IPS DF 4.7 (cell line): ENCODE results near the gene OR2J2.
"Not testable (repeated sequence)": the region's sequence is repeated elsewhere in the genome, so short reads cannot be mapped to it uniquely, and the experiment has no call there.

ENCODE experiments used
- DNase-seq: peaks from one replicate; pipeline ENCODE4 v3.0.0-alpha.2; 2013; ENCODE audit warnings: low spot score; ENCODE audit errors: extremely low read depth

OR2J2 gene

DNA sequence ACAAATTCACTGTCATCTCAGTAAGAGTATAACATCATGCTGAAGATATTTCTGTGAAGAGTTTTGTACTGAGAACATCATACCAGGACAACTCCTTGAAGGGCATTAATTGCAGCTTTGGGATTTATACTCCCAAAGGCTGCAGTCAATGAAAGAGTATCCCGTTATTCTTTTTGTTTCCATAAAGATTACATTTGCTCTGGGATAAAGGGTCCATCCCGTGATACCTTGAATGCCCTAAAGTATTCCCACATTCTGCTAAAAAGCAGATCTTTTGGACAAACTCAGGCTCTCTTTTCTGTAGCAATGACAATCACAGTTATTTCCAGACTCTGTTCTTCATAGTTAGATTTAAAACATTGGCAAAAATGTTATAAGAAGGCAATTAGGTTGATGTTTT is at the start of gene OR2J2:
TSS of gene OR2J2 (plus strand) at position 301 of the 400 bp plus-strand sequence. CDS start 2,729 bp downstream, outside the sequence.
- DNase-seq, result not testable (repeated sequence)

DNA sequence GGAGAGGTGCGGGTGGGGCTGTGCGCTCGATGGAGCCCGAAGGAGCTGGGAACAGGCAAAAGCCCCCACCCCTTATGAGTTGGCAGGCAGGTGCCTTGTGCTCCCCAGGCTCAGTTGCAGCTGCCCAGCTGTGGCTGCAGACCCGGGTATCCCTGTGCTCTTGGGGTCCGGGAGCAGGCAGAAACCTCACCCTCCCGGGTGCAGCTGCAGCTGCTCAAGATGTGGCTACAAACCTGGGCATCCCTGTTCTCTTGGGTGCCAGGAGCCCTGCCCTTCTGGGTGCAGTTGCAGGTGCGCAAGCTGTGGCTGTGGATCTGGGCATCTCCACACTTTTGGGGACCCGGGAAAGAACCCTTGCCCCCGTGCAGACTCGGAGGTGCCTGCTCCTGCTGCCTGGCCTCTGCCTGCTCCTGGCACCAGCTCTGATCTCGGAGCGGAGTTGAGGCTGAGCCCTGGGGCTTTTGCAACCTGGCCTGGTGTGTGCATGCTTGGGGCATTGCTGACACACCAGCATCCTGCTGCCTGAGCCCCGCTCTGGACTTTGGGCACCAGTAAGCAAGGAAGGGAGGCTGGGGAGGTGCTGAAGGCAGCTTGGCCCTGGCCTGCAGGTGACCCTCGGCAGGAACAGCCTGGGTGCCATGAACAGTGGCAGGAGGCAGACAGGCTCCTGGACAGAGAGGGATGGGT is 41.2 kb upstream of the OR2J2 start:
- no peak for DNase-seq

DNA sequence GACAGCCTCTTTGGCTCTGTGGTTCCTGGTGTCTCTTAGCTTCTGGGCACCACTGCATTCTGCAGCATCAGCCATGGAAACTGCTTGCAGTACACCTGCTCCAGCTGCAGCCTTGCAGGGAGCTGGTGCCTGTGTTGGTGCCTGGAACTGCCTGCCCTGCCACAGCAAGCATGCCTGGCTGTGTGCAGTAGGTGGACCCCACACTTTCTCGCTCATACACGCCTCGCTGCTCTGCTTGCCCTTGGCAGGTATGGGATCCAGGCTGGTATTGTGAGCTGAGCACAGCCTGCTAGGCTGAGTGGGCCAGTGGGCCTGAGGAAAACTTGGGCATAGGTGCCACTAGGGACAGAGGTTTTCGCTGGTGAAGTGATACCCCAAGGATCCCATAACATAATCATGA is 40.1 kb upstream of the OR2J2 start:
- DNase-seq, result no peak

DNA sequence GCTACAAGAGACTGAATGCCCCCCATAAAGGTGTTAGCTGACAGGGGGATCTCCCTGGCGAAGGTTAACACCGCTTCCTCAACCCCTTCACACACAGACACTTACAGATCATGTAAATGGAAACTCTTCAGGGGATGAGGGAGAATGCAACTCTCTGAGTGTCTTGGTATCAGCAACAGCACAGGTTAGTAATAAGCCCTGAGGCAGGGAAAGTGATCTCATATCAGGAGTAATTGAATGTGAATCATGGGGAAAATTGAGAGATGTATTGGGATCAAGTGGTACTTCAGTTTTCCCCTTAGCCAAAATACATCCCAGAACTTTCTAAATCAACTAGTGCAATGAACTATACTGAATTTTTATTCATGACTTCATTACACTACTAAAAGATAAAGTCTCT is 39.0 kb upstream of the OR2J2 start:
- no peak for DNase-seq

DNA sequence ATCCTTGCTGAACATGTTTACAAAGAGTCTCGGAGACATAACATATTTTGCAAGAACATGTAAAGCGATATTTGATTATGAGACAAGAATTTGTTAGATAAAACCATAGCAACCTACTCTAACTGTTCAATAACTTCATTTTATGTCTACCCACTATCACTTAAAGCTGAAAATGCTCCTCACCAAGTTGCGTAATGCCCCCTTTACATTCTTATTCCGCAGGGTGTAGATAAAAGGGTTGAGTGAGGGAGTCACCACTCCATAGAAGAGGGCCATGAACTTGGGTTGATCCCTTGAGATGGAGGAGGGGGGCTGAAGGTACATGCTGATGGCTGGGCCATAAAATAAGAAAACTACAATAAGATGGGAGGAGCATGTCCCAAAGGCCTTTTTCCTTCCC is 33.0 kb upstream of the OR2J2 start:
- no peak for DNase-seq

DNA sequence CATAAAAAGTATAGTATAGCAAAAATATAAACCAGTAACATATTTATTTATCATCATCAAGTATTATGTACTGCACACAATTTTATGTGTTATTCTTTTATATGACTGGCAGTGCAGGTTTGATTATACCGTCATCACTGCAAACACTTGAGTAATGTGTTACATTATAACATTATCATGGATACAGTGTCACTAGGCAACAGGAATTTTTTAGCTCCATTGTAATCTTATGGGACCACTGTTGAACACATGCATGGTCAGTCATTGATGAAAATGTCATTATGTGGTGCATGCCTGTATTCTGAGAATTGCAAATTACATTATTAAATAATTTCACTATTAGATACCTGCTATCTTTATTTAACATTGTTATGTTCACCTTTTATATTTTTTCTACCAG is 29.1 kb upstream of the OR2J2 start:
- no peak for DNase-seq

DNA sequence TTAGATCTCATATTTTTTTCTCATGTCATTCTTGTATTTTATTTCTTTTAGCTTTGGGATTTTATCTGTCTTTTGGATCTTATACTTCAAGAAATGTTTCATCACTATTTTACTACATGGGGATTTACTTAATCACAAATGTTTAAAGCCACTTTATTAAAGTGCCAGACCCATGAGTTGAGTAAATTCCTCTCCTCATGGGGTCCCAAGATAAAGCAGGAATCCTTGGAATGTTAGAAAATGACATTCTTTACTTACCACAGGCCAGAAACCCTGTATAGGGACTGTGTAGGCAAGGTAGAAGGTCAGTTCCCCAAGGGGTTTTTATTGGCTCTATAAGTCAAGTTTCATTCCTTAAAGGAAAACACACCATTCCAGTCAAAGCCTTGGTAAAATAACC is 28.4 kb upstream of the OR2J2 start:
- DNase-seq, result no peak

DNA sequence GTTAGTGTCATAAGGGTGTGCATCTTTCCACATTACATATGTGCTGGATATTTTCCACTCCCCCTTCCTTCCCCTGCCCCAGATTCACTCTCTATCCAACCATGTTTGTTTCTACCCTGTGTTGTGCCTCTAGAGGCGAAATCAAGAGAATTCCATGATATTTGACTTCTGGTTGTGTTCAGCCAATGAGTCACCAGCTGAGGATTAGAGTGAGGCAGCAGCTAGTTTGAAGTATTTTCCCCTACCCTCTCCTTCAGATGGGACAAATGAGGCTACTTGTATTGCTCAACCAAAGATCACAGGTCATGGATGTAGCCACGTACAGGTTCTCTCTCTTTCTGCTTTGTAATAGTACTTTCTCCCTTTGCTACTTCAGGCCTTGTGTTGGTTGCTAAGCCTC is 24.5 kb upstream of the OR2J2 start:
- no peak for DNase-seq

DNA sequence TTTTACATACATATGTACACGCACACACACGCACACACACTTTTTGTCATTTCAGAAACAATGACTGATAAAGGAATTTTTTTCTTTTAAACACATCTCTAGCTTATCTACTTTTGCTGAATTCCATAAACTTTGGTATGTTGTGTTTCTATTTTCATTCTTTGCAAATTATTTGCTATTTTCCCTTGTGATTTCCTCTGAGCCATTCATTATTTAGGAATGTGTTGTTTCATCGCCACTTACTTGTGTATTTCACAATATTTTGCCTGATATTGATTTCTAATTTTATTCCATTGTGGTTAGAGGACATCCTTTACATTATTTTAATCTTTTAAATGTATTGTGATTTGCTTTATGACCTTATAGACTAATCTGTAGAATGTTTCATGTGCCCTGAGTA is 23.6 kb upstream of the OR2J2 start:
- no peak for DNase-seq

DNA sequence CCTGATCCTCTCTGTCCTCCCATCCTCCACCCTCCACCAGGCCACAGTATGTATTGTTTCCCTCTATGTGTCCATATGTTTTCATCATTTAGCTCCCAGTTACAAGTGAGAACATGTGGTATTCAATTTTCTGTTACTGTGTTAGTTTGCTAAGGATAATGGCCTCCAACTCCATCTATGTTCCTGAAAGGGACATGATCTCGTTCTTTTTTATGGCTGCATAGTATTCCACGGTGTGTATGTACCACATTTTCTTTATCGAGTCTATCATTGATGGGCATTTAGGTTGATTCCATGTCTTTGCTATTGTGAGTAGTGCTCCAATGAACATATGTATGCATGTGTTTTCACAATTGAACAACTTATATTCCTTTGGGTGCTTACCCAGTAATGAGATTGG is 21.3 kb upstream of the OR2J2 start:
- not testable (repeated sequence) for DNase-seq

DNA sequence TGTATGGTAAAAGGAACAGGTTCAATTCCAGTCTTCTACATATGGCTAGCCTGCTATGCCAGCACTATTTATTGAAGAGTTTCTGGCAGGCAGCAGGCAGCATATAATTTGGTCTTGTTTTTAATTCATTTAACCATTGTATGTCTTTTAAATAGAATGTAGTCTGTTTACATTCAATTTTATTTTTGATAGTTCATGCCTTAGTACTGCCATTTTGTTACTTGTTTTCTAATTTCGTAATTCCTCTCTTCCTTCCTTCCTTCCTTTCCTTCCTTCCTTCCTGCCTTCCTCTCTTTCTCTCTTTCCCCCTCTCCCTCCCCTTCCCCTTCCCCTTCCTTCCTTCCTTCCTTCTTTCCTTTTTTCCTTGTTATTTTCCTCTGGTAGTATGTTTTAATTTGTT is 17.6 kb upstream of the OR2J2 start:
- no peak for DNase-seq

DNA sequence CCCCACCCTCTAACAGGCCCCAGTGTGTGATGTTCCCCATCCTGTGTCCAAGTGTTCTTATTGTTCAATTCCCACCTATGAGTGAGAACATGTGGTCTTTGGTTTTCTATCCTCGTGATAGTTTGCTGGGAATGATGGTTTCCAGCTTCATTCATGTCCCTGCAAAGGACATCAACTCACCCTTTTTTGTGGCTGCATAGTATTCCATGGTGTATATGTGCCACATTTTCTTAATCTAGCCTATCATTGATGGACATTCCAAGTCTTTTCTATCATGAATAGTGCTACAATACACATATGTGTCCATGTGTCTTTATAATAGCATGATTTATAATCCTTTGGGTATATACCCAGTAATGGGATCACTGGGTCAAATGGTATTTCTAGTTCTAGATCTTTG is 15.5 kb upstream of the OR2J2 start:
- DNase-seq, result not testable (repeated sequence)

DNA sequence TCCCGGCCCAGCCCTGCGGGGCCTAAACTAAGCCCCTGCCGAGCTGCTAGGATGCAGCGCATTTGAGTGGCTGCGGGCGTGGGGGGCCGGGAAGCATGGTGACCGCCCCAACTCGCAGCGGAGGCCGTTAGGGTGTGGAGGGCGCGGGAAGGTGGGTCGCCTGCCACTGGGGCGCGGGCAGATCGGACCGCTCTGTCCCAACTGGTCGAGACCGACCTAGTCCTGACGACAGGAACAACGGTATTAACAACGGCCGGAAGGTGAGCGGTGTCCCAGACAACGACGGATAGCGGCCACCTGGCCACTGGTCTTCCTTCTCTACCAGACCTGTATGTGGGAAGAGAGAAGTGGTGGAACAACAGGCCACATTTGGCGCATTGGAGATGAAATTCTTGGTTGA is 10.8 kb upstream of the OR2J2 start:
- DNase-seq, result not testable (repeated sequence)

DNA sequence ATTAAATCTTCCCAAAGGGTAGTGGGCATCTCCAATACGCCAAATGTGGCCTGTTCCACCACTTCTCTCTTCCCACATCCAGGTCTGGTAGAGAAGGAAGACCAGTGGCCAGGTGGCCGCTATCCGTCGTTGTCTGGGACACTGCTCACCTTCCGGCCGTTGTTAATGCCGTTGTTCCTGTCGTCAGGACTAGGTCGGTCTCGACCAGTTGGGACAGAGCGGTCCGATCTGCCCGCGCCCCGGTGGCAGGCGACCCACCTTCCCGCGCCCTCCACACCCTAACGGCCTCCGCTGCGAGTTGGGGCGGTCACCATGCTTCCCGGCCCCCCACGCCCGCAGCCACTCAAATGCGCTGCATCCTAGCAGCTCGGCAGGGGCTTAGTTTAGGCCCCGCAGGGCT is 5.1 kb upstream of the OR2J2 start:
- not testable (repeated sequence) for DNase-seq

DNA sequence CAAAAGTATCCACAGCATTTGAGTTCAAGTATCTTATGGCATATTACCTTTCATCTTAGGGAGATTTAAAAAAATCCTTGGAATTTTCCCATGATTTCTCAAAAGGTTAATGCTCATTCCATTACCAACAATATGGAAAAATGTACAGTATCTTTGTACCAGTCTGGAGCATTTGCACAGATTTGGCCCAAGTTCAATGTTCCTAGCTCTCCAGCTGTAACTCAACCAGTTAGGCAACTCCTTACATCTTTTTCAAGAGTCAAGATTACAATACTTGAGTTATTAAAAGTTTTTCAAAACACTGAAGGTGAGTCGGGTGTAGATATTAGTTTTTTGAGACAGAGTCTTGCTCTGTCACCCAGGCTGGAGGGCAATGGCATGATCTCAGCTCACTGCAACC is 1.0 kb downstream of the OR2J2 start:
- DNase-seq, result no peak

DNA sequence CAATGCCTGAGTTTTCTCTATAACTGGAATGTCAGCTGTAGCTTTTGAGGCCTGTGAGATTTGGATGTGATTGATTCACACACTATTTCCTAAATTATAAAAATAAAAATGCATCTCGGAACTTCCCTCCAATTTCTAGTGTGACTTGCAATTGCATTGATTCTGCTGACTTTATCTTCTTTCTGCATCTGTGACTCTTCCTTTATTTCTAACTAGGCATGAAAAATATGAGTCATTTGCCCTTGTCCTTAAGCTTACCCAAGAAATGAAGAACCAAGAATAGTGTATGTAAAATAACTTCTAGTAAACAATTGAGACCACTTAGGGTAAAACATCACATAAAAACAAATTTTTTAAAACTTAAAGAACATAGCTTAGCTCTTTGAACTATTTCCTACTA is 12.9 kb downstream of the OR2J2 start:
- DNase-seq, result no peak

DNA sequence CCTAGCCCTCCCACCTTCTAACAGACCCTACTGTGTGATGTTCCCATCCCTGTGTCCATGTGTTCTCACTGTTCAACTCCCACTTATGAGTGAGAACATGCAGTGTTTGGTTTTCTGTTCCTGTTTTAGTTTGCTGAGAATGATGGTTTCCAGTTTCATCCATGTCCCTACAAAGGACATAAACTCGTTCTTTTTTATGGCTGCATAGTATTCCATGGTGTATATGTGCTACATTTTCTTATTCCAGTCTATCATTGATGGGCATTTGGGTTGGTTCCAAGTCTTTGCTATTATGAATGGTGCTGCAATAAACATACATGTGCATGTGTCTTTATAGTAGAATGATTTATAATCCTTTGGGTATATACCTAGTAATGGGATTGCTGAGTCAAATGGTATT is 18.0 kb downstream of the OR2J2 start:
- DNase-seq, result not testable (repeated sequence)

DNA sequence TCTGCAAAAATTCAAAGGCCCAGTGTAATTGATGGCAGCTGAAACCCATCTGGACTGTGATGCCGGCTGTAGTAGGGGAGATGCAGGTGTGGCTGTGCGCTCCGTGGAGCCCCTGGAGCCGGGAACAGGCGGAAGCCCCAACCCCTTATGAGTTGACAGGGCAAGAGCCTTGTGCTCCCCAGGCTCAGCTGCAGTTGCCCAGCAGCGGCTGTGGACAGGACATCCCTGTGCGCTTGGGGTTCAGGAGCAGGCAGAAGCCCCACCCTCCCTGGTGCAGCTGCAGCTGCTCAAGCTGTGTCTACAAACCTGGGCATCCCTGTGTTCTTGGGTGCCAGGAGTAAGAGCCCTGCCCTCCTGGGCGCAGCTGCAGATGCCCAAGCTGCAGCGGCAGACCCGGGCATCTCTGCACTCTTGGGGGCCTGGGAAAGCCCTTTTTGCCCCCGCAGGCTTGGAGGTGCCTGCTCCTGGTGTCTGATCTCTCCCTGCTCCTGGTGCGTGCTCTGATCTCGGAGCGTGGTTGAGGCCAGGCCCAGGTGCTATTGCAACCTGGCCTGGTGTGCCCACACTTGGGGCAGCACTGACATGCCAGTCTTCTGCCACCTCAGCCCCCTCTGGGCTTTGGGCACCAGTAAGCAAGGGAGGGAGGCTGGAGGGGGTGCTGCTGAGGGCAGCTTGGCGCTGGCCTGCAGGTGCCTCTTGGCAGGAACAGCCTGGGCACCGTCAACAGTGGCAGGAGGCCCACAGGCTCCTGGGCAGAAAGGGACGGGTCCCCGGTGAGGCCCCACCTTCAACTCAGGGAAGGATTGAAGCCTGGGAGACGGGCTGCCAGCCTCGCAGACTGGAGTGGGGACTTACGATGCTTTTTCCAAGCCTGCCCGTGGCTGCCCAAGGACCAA is 30.3 kb downstream of the OR2J2 start:
- DNase-seq, result no peak

DNA sequence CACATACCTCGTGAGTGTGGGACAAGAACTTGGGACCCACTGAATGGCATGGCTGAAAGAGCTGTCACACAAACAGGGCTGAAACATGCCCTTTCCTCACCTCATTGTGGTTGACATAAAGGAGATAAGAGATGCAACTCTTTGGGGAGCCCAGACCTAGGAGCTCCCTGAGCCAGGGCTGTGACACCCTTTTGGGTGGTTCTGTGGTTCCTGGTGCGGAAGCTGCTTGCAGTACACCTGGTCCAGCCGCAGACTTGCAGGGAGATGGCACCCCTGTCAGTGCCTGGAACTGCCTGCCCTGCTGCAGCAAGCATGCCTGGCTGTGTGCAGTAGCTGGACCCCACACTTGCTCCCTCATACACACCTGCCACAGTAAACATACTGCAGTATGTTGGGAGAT is 31.3 kb downstream of the OR2J2 start:
- DNase-seq, result no peak

DNA sequence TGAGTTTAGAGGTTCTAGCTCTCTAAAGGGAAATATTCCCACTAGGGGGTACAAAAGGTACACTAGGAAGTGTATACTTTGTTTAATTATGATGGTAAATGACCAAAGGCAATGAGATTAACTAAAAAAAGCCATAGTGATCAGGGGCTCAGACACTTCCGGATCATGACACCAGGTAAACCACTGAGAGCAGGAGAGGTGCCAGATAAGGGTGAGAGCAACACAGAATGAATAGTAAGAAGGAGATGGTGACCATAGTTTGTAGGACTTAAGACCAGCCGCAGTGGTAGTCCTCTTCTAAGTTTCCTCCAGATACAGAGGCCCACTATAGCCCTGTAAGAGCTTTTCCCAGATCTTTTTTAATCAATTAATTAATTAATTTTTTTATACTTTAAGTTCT is 40.8 kb downstream of the OR2J2 start:
- DNase-seq, result no peak

DNA sequence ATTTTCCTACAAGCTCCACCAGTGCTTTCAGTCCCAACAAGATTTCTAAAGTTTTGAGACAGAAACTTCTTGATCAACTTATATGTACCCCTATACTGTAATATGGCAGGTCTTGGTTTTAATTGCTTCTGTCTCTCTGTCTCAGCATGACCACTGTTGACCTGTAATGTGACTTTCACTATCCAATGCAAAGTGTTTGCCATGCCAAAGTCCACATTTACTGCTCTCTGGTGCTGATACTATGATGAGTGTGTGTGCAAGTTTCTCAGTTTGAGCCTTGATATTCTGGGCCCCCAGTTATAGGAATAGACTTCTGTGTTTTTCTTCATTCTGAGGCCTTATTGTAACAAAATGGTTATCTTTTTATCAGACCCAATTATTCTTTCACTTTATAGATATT is 45.8 kb downstream of the OR2J2 start:
- DNase-seq, result no peak

DNA sequence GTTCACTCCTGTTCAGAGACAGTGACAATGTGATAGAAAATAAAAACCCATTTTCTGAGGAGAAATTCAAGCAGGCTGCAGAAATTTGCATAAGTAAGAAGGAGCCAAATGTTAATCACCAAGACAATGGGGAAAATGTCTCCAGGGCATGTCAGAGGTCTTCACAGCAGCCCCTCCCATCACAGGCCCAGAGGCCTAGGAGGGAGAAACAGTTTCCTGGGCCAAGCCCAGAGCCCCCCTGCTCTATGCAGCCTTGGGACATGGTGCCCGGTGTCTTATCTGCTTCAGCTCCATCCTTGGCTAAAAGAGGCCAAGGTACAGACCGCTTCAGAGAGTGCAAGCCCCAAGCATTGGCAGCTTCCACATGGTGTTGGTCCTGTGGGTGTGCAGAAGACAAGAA is 46.5 kb downstream of the OR2J2 start:
- not testable (repeated sequence) for DNase-seq

DNA sequence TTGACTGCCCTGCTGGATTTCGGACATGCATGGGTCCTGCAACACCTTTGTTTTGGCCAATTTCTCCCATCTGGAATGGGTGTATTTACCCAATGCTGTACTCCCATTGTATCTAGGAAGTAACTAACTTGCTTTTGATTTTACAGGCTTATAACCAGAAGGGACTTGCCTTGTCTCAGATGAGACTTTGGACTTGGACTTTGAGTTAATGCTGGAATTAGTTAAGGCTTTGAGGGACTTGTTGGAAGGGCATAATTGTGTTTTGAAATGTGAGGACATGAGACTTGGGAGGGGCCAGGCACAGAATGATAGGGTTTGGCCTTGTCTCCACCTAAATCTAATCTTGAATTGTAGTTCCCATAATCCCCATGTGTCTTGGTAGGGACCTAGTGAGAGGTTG is 47.3 kb downstream of the OR2J2 start:
- DNase-seq, result not testable (repeated sequence)
